ENCODE data around the gene SMIM1. TPM values are rescaled to one million over a fixed set of nuclear protein-coding genes. Genes with fewer than 3 reads are reported as not detected.

Gene SMIM1
- total and polyA plus RNA-seq, 2 experiments from 2014 or later = not detected

DNA sequence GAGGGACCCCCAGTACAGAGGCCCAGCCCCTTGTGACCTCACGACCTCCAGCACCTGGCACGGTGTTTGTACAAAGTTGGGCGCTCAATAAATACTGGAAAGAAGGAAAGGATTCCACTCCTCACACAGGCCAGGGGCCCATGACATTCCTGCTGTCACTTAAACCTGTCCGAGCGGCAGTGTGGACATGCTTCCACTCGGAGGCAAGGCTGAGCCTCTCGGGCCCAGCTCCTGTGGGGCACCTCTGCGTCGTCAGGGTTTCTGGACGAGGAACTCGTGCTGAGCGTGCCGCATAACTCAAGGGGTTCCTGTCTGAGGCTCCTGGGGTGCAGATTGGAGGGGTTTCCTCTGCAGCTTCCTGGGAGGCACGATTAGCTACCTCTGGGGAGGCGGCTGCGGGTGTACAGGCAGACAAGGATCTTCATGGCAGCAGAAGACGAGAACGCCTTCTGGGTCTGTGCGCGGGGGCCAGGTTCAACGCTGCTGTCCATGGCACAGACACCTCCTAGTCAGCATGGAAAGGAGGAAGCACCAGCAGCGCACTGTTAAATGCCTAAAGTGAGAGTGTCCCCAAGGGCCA, 3.6 kb upstream of the SMIM1 start:
- no peak overlapping the region for H2AFZ ChIP-seq
- no peaks in the 10 kb centered on the region for H3K9me3 ChIP-seq (ENCODE audit: low read depth)
- no peaks in the 10 kb centered on the region for H3K4me1 ChIP-seq (ENCODE audit: insufficient read depth)
- H3K27ac ChIP-seq = no peak overlapping the region
- H3K4me2 ChIP-seq (ENCODE audit: unreplicated experiment) = no peak overlapping the region
- H3F3A ChIP-seq (ENCODE audit: insufficient read depth) = peaks cover 3% of the 10 kb centered on the region; the same call in 1 of the 2 replicates
- TF ChIP-seq EZH2 (IDR thresholded peaks at IDR 0.05; ENCODE audit: insufficient read depth, poor library complexity, severe bottlenecking) (no peak), EZH2phosphoT487 (IDR thresholded peaks at IDR 0.05; ENCODE audit: insufficient read depth, low read depth) (no peak)
- no peaks in the 10 kb centered on the region for H3K9me2 ChIP-seq (ENCODE audit: insufficient read depth)
- WGBS, 2 experiments (ENCODE audit: low coverage in 1 of 2, low lambda C conversion rate in 2 of 2, missing lambda C conversion rate in 2 of 2) = 89 to 91% methylated on average over 22 of the region's 22 CpGs
- in situ Hi-C loops (cut with MboI) = no loop called here
- no peak overlapping the region for H3K4me3 ChIP-seq
- no peaks in the 10 kb centered on the region for H4K20me1 ChIP-seq (ENCODE audit: insufficient read depth)
- no peak for DNase-seq
- H3K36me3 ChIP-seq (ENCODE audit: low read depth) = no peaks in the 10 kb centered on the region
- no peaks in the 10 kb centered on the region for H3K79me2 ChIP-seq (ENCODE audit: insufficient read depth)
- peaks cover 13% of the 10 kb centered on the region; the same call in 1 of the 2 replicates for H3K27me3 ChIP-seq (replicated peaks; ENCODE audit: insufficient read depth)
- H3K9ac ChIP-seq = no peak overlapping the region

DNA sequence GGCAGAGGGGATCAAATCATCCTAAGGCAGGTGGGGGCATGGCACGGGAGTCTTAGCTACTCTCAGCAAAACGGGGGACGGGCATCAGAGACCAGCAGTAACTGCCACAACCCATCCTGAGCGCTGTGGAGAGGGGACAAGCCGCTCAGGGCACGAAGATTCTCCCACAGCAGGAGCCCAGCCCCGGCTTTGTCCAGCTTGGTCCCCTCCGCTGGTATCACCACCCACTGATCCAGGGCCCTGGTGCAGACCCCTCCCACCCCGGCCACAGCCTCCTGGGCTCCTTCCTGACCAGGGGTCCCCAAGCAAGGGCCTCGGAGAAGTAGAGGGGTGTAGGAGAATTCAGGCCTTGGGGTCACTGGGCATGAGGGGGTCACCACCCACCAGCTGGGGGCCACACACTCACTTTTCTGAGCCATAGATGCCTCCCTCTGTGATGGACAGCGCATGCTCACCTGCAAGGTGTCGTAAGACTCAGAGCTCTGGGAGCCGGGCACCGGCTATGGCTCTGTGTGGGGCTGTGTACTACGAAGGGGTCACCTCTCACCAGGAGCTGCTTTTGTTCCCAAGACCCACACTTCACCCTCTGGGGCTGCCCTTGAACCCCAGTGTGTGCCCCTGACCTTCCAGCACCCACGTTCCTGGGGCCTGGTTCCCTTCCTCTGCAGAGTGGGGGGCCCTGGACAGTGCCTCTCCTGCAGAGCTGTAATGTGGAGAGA, 2.3 kb upstream of the SMIM1 start:
- H3K9me2 ChIP-seq (ENCODE audit: insufficient read depth) = no peaks in the 10 kb centered on the region
- peaks cover 4% of the 10 kb centered on the region; the same call in 1 of the 2 replicates for H3F3A ChIP-seq (ENCODE audit: insufficient read depth)
- H3K4me1 ChIP-seq (ENCODE audit: insufficient read depth) = no peaks in the 10 kb centered on the region
- H3K9ac ChIP-seq = no peak overlapping the region
- no peak for TF ChIP-seq EZH2phosphoT487 (IDR thresholded peaks at IDR 0.05; ENCODE audit: insufficient read depth, low read depth)
- no peak for TF ChIP-seq EZH2 (IDR thresholded peaks at IDR 0.05; ENCODE audit: insufficient read depth, poor library complexity, severe bottlenecking)
- WGBS, 2 experiments (ENCODE audit: low coverage in 1 of 2, low lambda C conversion rate in 2 of 2, missing lambda C conversion rate in 2 of 2) = 77 to 84% methylated on average over 16 of the region's 16 CpGs
- no peaks in the 10 kb centered on the region for H4K20me1 ChIP-seq (ENCODE audit: insufficient read depth)
- H3K27me3 ChIP-seq (replicated peaks; ENCODE audit: insufficient read depth) = peaks cover 11% of the 10 kb centered on the region; the same call in 1 of the 2 replicates
- H2AFZ ChIP-seq = no peak overlapping the region
- H3K4me3 ChIP-seq = no peak overlapping the region
- no peak for DNase-seq
- H3K4me2 ChIP-seq (ENCODE audit: unreplicated experiment) = no peak overlapping the region
- H3K27ac ChIP-seq = no peak overlapping the region
- H3K9me3 ChIP-seq (ENCODE audit: low read depth) = no peaks in the 10 kb centered on the region
- H3K36me3 ChIP-seq (ENCODE audit: low read depth) = no peaks in the 10 kb centered on the region
- in situ Hi-C loops (cut with MboI) = no loop called here
- H3K79me2 ChIP-seq (ENCODE audit: insufficient read depth) = no peaks in the 10 kb centered on the region

DNA sequence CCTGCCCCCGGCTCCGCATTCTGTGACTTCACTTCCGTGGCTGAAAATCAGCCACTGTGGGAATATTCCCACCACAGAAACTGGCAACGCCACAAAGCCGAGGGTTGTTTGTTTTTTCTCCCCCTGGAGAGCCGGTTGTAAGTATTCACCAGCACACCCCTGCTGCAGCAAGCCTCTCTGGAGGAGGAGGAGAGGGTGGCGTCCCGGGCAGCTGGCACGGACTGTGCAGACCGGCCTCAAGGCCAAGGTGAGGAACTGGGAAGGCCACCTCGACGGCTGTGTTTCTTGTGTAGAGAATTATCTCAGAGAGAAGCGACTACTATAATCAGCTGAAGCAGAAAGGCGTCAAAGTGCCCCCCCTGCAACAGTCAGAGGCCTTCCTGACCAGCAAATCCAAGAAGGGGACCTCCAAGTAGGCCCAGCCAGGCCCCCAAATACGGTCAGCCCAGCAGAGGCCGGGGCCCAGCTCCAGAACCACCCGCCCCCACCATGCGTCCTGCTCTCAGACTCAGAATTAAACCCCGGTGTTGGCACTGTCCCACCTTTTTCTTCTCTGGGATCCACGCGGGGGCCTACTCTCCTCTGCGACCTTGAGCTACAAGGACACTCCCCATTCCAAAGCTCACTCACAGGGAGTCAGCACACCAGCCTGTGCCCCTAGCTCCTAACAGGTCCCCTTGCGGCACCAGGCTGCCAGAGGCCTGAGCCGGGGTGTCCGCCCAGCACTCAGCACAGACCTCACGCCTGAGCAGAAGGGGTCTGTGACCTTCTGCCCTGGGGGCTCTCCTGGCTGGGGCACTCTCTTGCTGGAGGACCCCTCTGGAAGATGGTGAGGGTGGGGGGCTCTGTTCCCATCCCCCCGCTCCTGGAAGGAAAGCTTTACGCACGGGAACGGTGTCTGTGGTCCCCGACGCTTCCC, 1.2 kb upstream of the SMIM1 start:
- peak; percentile 13 for DNase-seq
- peak overlapping the region; percentile 42 for H3K4me2 ChIP-seq (ENCODE audit: unreplicated experiment)
- H2AFZ ChIP-seq = peak overlapping the region; percentile 67; the same call in 1 of the 2 replicates
- no peaks in the 10 kb centered on the region for H3K9me3 ChIP-seq (ENCODE audit: low read depth)
- H3K4me1 ChIP-seq (ENCODE audit: insufficient read depth) = no peaks in the 10 kb centered on the region
- 50% methylated on average over 31 to 32 of the region's 32 CpGs for WGBS, 2 experiments (ENCODE audit: low coverage in 1 of 2, low lambda C conversion rate in 2 of 2, missing lambda C conversion rate in 2 of 2)
- H3K36me3 ChIP-seq (ENCODE audit: low read depth) = no peaks in the 10 kb centered on the region
- H3K79me2 ChIP-seq (ENCODE audit: insufficient read depth) = no peaks in the 10 kb centered on the region
- no peak overlapping the region for H3K9ac ChIP-seq
- H3K9me2 ChIP-seq (ENCODE audit: insufficient read depth) = no peaks in the 10 kb centered on the region
- H3K27me3 ChIP-seq (replicated peaks; ENCODE audit: insufficient read depth) = 0 out of 2 replicates have a peak, but pooled peaks cover 3% of the 10 kb centered on the region
- H4K20me1 ChIP-seq (ENCODE audit: insufficient read depth) = no peaks in the 10 kb centered on the region
- in situ Hi-C loops (cut with MboI) = no loop called here
- peak overlapping the region; percentile 59 for H3K4me3 ChIP-seq
- H3K27ac ChIP-seq = no peak overlapping the region
- peaks cover 4% of the 10 kb centered on the region; the same call in 1 of the 2 replicates for H3F3A ChIP-seq (ENCODE audit: insufficient read depth)
- TF ChIP-seq EZH2phosphoT487 (IDR thresholded peaks at IDR 0.05; ENCODE audit: insufficient read depth, low read depth) (no peak), EZH2 (IDR thresholded peaks at IDR 0.05; ENCODE audit: insufficient read depth, poor library complexity, severe bottlenecking) (no peak)
